H1 (cell line): Measurements from ENCODE around the gene TEKTIP1. TPM values are rescaled to one million over a fixed set of nuclear protein-coding genes. Genes with fewer than 3 reads are reported as not detected.

Source experiments
- CTCF ChIA-PET: fragments of 300-600 bp; sonication (Branson Sonifier 250); formaldehyde crosslinking; loops from one replicate; lab custom pipeline; 2021; ENCODE audit not compliant: partially characterized antibody; lab: Charles Lee
- POLR2A ChIA-PET: fragments of 300-600 bp; sonication (Branson Sonifier 250); formaldehyde crosslinking; loops from one replicate; lab custom pipeline; 2021; ENCODE audit warnings: inconsistent platforms; ENCODE audit not compliant: partially characterized antibody; lab: Charles Lee
- DNase-seq, 2 experiments: peaks; one replicate each; pipeline versions ENCODE4 v3.0.0 to v3.0.0-alpha.2; 2010 to 2022; ENCODE audit warnings: low spot score in 2 of 2, low read depth in 1 of 2, mixed read lengths in 1 of 2
- FAIRE-seq: peaks from 2 replicates; lab custom pipeline; 2011; peaks lifted over from hg19 to GRCh38; lab: Jason Lieb, UNC
- H2AFZ ChIP-seq: 2 replicates; pipeline ENCODE4 v1.8.1; 2012; ENCODE audit warnings: low read length, inconsistent platforms
- H2AK5ac ChIP-seq: 2 replicates; pipeline ENCODE4 v1.6.1; 2013; ENCODE audit warnings: low read depth, low read length
- H2BK120ac ChIP-seq: replicated peaks from 2 replicates; pipeline ENCODE3; 2013; ENCODE audit warnings: low read depth, low read length, inconsistent platforms
- H2BK12ac ChIP-seq: 2 replicates; pipeline ENCODE4 v1.6.1; 2013; ENCODE audit warnings: low read depth, low read length
- H2BK15ac ChIP-seq: 2 replicates; pipeline ENCODE4 v1.6.1; 2013; ENCODE audit warnings: low read length
- H2BK20ac ChIP-seq: 2 replicates; pipeline ENCODE4 v1.6.1; 2013; ENCODE audit warnings: low read length
- H2BK5ac ChIP-seq: 2 replicates; pipeline ENCODE4 v1.6.1; 2013; ENCODE audit warnings: low read depth, low read length
- H3K14ac ChIP-seq: 2 replicates; pipeline ENCODE4 v1.6.1; 2013; ENCODE audit warnings: inconsistent platforms; ENCODE audit not compliant: insufficient read length
- H3K18ac ChIP-seq: 2 replicates; pipeline ENCODE4 v1.6.1; 2013; ENCODE audit warnings: low read length; ENCODE audit errors: extremely low read depth
- H3K23ac ChIP-seq: 2 replicates; pipeline ENCODE4 v1.6.1; 2013; ENCODE audit warnings: inconsistent platforms; ENCODE audit not compliant: insufficient read length
- H3K23me2 ChIP-seq: 2 replicates; pipeline ENCODE4 v1.6.1; 2013; ENCODE audit warnings: low read depth, low read length
- H3K27ac ChIP-seq: 2 replicates; pipeline ENCODE4 v1.6.1; 2011; ENCODE audit warnings: low read depth, low read length, inconsistent platforms
- H3K27me3 ChIP-seq, 4 experiments: replicated peaks in 1 of 4; 1 replicate in 1 of 4; 2 replicates in 3 of 4; pipeline versions ENCODE4 v1.6.1 to v1.8.1; 2011 to 2013; ENCODE audit warnings: low read length in 3 of 4, mild to moderate bottlenecking in 3 of 4, inconsistent platforms in 2 of 4, mixed read lengths in 2 of 4, moderate library complexity in 1 of 4; ENCODE audit not compliant: control insufficient read depth in 3 of 4, insufficient read depth in 3 of 4; ENCODE audit errors: extremely low read depth in 1 of 4
- H3K36me3 ChIP-seq, 4 experiments: 2 replicates each; pipeline versions ENCODE4 v1.6.1 to v1.8.1; 2011 to 2013; ENCODE audit warnings: mild to moderate bottlenecking in 4 of 4, low read length in 3 of 4, moderate library complexity in 2 of 4, control low read depth in 1 of 4, inconsistent platforms in 1 of 4; ENCODE audit not compliant: insufficient read depth in 4 of 4, control insufficient read depth in 2 of 4
- H3K4ac ChIP-seq: replicated peaks from 2 replicates; pipeline ENCODE3; 2013; ENCODE audit warnings: low read length, low read depth, mixed read lengths, inconsistent platforms; ENCODE audit not compliant: insufficient read length
- H3K4me1 ChIP-seq, 4 experiments: replicated peaks in 1 of 4; 1 replicate in 1 of 4; 2 replicates in 3 of 4; pipeline versions ENCODE4 v1.6.1 to v1.8.1; 2011 to 2013; ENCODE audit warnings: low read length in 3 of 4, inconsistent platforms in 2 of 4, mixed read lengths in 1 of 4; ENCODE audit not compliant: insufficient read depth in 4 of 4, control insufficient read depth in 3 of 4
- H3K4me2 ChIP-seq, 2 experiments: 2 replicates each; pipeline versions ENCODE4 v1.6.1 to v1.8.1; 2011 to 2013; ENCODE audit warnings: low read depth in 2 of 2, low read length in 2 of 2, control low read depth in 1 of 2, inconsistent platforms in 1 of 2, mild to moderate bottlenecking in 1 of 2; ENCODE audit not compliant: insufficient read depth in 1 of 2
- H3K4me3 ChIP-seq, 4 experiments: fragments of 200-600, 300-600 bp in 1 of 4; sonication (generic), shearing (Covaris generic), sonication (Bioruptor Twin) in 1 of 4; 2 replicates each; pipeline versions ENCODE4 v1.5.1 to v1.8.1; 2011 to 2016; ENCODE audit warnings: low read length in 4 of 4, low read depth in 3 of 4, control low read depth in 2 of 4, inconsistent platforms in 2 of 4, mild to moderate bottlenecking in 2 of 4, mixed read lengths in 1 of 4, moderate library complexity in 1 of 4; ENCODE audit not compliant: insufficient read depth in 2 of 4; ENCODE audit errors: extremely low read depth in 1 of 4
- H3K56ac ChIP-seq: replicated peaks from 2 replicates; pipeline ENCODE3; 2013; ENCODE audit warnings: low read depth, mild to moderate bottlenecking, mixed read lengths, low read length, inconsistent platforms; ENCODE audit not compliant: insufficient read length
- H3K79me1 ChIP-seq: 2 replicates; pipeline ENCODE4 v1.6.1; 2013; ENCODE audit warnings: low read depth, low read length, control low read depth
- H3K79me2 ChIP-seq, 2 experiments: 2 replicates each; pipeline versions ENCODE4 v1.6.1 to v1.8.1; 2012 to 2013; ENCODE audit warnings: low read length in 2 of 2, mild to moderate bottlenecking in 2 of 2, inconsistent platforms in 1 of 2; ENCODE audit not compliant: insufficient read depth in 2 of 2, control insufficient read depth in 1 of 2
- H3K9ac ChIP-seq, 4 experiments: replicated peaks in 1 of 4; 1 replicate in 1 of 4; 2 replicates in 3 of 4; pipeline versions ENCODE4 v1.6.1 to v1.8.1; 2011 to 2013; ENCODE audit warnings: low read depth in 3 of 4, low read length in 3 of 4, control low read depth in 2 of 4, mild to moderate bottlenecking in 2 of 4, moderate library complexity in 2 of 4, inconsistent platforms in 1 of 4; ENCODE audit errors: extremely low read depth in 1 of 4
- H3K9me3 ChIP-seq, 2 experiments: 2 replicates each; pipeline versions ENCODE4 v1.6.1 to v1.8.1; 2012 to 2013; ENCODE audit warnings: mild to moderate bottlenecking in 2 of 2, moderate library complexity in 2 of 2, control low read depth in 1 of 2, inconsistent platforms in 1 of 2, low read depth in 1 of 2, low read length in 1 of 2, mixed read lengths in 1 of 2; ENCODE audit not compliant: insufficient read depth in 2 of 2
- H4K20me1 ChIP-seq, 2 experiments: replicated peaks in 1 of 2; 2 replicates each; pipeline versions ENCODE3 to v1.8.1; 2011 to 2013; ENCODE audit warnings: inconsistent platforms in 2 of 2, low read length in 2 of 2, mild to moderate bottlenecking in 1 of 2; ENCODE audit not compliant: insufficient read depth in 2 of 2, control insufficient read depth in 1 of 2
- H4K5ac ChIP-seq: 2 replicates; pipeline ENCODE4 v1.6.1; 2013; ENCODE audit warnings: low read length, low read depth, mixed read lengths, inconsistent platforms; ENCODE audit not compliant: insufficient read length
- H4K8ac ChIP-seq: 2 replicates; pipeline ENCODE4 v1.8.0; 2013; ENCODE audit warnings: mild to moderate bottlenecking, moderate library complexity, low read length, inconsistent platforms; ENCODE audit not compliant: insufficient read depth; ENCODE audit errors: extremely low read depth
- H4K91ac ChIP-seq: replicated peaks from 2 replicates; pipeline ENCODE3; 2013; ENCODE audit warnings: low read length, mixed read lengths, inconsistent platforms; ENCODE audit not compliant: insufficient read length
- CTBP2 ChIP-seq: IDR thresholded peaks from 2 replicates; pipeline ENCODE4 v1.7.0; 2011; ENCODE audit warnings: borderline replicate concordance, mild to moderate bottlenecking, moderate library complexity, mixed read lengths, low read length; ENCODE audit not compliant: insufficient read depth, insufficient read length
- EZH2 ChIP-seq: fragments of 200-600 bp; sonication (generic); IDR thresholded peaks from 2 replicates; pipeline ENCODE4 v1.7.1; 2012; ENCODE audit warnings: low read depth, mild to moderate bottlenecking, moderate library complexity, low read length, inconsistent platforms; ENCODE audit not compliant: severe bottlenecking
- GABPA ChIP-seq: IDR thresholded peaks from 2 replicates; pipeline ENCODE4 v1.6.1; 2011; ENCODE audit warnings: mild to moderate bottlenecking, low read length, moderate library complexity, borderline replicate concordance; ENCODE audit not compliant: insufficient read depth
- HDAC6 ChIP-seq: IDR thresholded peaks from one replicate; pipeline ENCODE4 v1.7.1; 2012; ENCODE audit warnings: low read depth, mild to moderate bottlenecking, inconsistent platforms, low read length, moderate library complexity
- NRF1 ChIP-seq: IDR thresholded peaks from 2 replicates; pipeline ENCODE4 v1.6.1; 2011; ENCODE audit warnings: mild to moderate bottlenecking, low read depth, low read length, improper control_type of control experiment
- POLR2A ChIP-seq, 2 experiments: IDR thresholded peaks; 1 replicate in 1 of 2; 2 replicates in 1 of 2; pipeline ENCODE4 v1.6.1; 2011; ENCODE audit warnings: low read depth in 2 of 2, low read length in 2 of 2, mild to moderate bottlenecking in 2 of 2; ENCODE audit errors: control extremely low read depth in 1 of 2
- RNF2 ChIP-seq: fragments of 200-900, 300-1000 bp; sonication (generic); IDR thresholded peaks from 2 replicates; pipeline ENCODE4 v1.7.1; 2016; ENCODE audit warnings: borderline replicate concordance, low read depth, mild to moderate bottlenecking, antibody characterized with exemption, low read length; ENCODE audit not compliant: poor library complexity, severe bottlenecking; ENCODE audit errors: missing control alignments
- SP4 ChIP-seq: IDR thresholded peaks from 2 replicates; pipeline ENCODE4 v1.6.1; 2012; ENCODE audit warnings: low read length, inconsistent platforms
- SUZ12 ChIP-seq: fragments of 200-600 bp; sonication (generic); IDR thresholded peaks from 2 replicates; pipeline ENCODE4 v1.6.1; 2012; ENCODE audit warnings: mild to moderate bottlenecking, inconsistent platforms, low read length, moderate library complexity, mixed read lengths
- WGBS, 2 experiments: shearing (Covaris generic) in 1 of 2; methylation state at CpG; one replicate each; pipeline versions ENCODE4 v1.1.6 to v1.1.7; 2013 to 2015; ENCODE audit warnings: low lambda C conversion rate in 2 of 2, mixed read lengths in 2 of 2, inconsistent platforms in 1 of 2, low coverage in 1 of 2, missing lambda C conversion rate in 1 of 2; ENCODE audit not compliant: insufficient replicate concordance in 2 of 2, insufficient coverage in 1 of 2, insufficient read length in 1 of 2; ENCODE audit errors: extremely low coverage in 1 of 2, missing lambda C conversion rate in 1 of 2; 5-methylcytosine and 5-hydroxymethylcytosine counted together
- polyA plus RNA-seq, 7 experiments: library from polyadenylated mRNA; depleted of rRNA in 3 of 7; stranded (reverse) in 5 of 7; unstranded in 2 of 7; fragments of >200 nt in 5 of 7; fragments of 200-250 nt in 2 of 7; gene quantifications; 1 replicate in 5 of 7; 2 replicates in 1 of 7; 4 replicates in 1 of 7; pipeline versions ENCODE4 v1.2.1 to v1.2.3, GENCODE V29; 2011 to 2013; ENCODE audit warnings: missing spikeins in 2 of 7, mixed read lengths in 2 of 7
- total RNA-seq: library from RNA; stranded (reverse); fragmentation: NEBNext Ultra II Directional; extraction: Animal tissue kit (Norgen Biotek cat#: 25700); gene quantifications from 2 replicates; pipeline ENCODE4 v1.2.1, GENCODE V29; 2021

Gene TEKTIP1
- total and polyA plus RNA-seq, 2 of the 8 experiments (the other 6 are each of a cell fraction or from before 2014, with no cell fraction given), result 1.1 TPM; not detected in 1

DNA sequence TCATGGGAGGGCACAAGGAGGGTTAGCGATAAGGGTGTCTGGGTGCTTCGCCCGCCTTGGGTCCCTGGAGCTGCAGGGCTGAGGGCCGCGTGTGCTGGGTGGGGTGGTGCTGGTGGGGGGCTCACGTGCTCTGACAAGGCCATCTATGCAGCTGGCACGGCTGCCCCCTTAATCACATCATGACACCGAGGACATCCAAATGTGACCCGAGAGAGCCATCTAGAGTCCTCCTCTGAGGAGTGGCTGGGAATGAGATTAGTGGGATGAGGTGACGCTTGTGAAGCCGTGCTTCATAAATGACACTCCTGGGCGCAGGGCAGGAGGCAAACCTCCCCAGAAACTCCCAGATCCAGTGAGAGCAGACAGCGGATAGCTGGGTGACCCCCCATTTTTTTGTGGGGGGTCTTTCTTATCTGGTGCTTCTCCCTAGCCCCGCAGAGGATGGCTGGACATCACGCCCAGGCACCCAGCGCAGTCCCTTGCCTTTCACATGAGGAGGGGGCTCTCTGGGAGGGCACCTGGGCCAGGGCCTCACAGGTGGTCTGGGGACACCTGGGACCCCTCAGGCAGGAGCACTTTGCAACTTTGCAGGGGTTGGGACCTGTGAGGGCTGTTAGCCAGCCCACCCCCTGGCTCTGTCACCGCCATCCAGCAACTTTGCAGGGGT lies 26.3 kb upstream of the TEKTIP1 start:
- Histone ChIP-seq H2BK120ac (no peak overlapping the region), H3K36me3 (no peaks in the 10 kb centered on the region; a peak in 2 of 8 replicates), H3K27ac (0 out of 2 replicates have a peak overlapping the region, but pooled peaks have one; percentile 19), H3K4me1 (peaks cover 0 to 7% (median 4%) of the 10 kb centered on the region in 4 experiments; a peak in 6 of 7 replicates), H3K56ac (no peak overlapping the region), H4K5ac (no peak overlapping the region), H2BK20ac (no peak overlapping the region), H3K79me2 (peaks cover 0 to 82% of the 10 kb centered on the region in 2 experiments; a peak in 2 of 4 replicates), H2BK15ac (no peak overlapping the region), H3K4me3 (no peak overlapping the region), H4K20me1 (peaks cover 15 to 34% of the 10 kb centered on the region in 2 experiments), H4K91ac (no peak overlapping the region), H2BK5ac (no peak overlapping the region), H3K18ac (no peak overlapping the region), H2AK5ac (no peak overlapping the region), H3K9ac (no peak overlapping the region), H3K4me2 (no peak overlapping the region), H3K4ac (no peak overlapping the region), H3K23me2 (peaks cover 2% of the 10 kb centered on the region; the same call in 1 of the 2 replicates), H4K8ac (no peak overlapping the region; the same call in 1 of the 2 replicates), H3K14ac (no peak overlapping the region)
- CTCF ChIA-PET, result interaction anchor here (0.9 to 2.2 kb wide), 7 partner anchors 9 to 384 kb away, joined by 3 to 8 read pairs (median 5); partner anchors contain the start of gene TEKTIP1
- DNase-seq (no peak), FAIRE-seq (no peak)
- WGBS, 2 experiments, result 91% methylated on average over 11 of the region's 17 CpGs; no CpG with 5 or more reads in 1 of the 2 experiments
- POLR2A ChIA-PET, result interaction anchor here (1.2 to 1.6 kb wide), 3 partner anchors 8 to 26 kb away, joined by 5 to 7 read pairs (median 5); partner anchors contain the start of gene TEKTIP1
- no peak for TF ChIP-seq RNF2
- no peak for TF ChIP-seq POLR2A (IDR thresholded peaks at IDR 0.05; ENCODE audit: control extremely low read depth in 1 of 2, low read depth in 2 of 2, low read length in 2 of 2)
- TF ChIP-seq CTBP2, result no peak
- no peak for TF ChIP-seq HDAC6
- TF ChIP-seq GABPA, result no peak
- no peak for TF ChIP-seq SUZ12
- TF ChIP-seq NRF1, result no peak
- no peak for TF ChIP-seq EZH2
- TF ChIP-seq SP4, result no peak
- TF ChIP-seq, all 59 proteins: peak for 0
- Histone ChIP-seq H2AFZ (no peak overlapping the region), H2BK12ac (no peak overlapping the region), H3K79me1 (peaks cover 41% of the 10 kb centered on the region), H3K23ac (no peak overlapping the region), H3K27me3 (no peaks in the 10 kb centered on the region), H3K9me3 (no peaks in the 10 kb centered on the region)
